ENCODE measurements around the gene CYP2W1.

CYP2W1 gene

GRCh38 chr7:982511-983003 is 424 bp upstream of the CYP2W1 start:
- no peak for DNase-seq

GRCh38 chr7:983616-984071 is 663 bp downstream of the CYP2W1 start:
- no peak for DNase-seq

- no peak for DNase-seq
These were observed 1.6 kb downstream of the CYP2W1 start for GRCh38 chr7:984361-985126.

GRCh38 chr7:985127-985416 is 2.1 kb downstream of the CYP2W1 start:
- no peak for DNase-seq

- no peak for DNase-seq
These were observed 3.1 kb downstream of the CYP2W1 start for GRCh38 chr7:985915-986741.

- DNase-seq, result no peak
These were observed 4.1 kb downstream of the CYP2W1 start for GRCh38 chr7:986766-987751.

- DNase-seq, result no peak
These were observed 4.9 kb downstream of the CYP2W1 start for GRCh38 chr7:987909-988308.

GRCh38 chr7:988426-988911 is 5.5 kb downstream of the CYP2W1 start:
- DNase-seq, result no peak

GRCh38 chr7:988963-989529 is 6.1 kb downstream of the CYP2W1 start:
- no peak for DNase-seq

- DNase-seq, result no peak
These were observed 7.5 kb downstream of the CYP2W1 start for GRCh38 chr7:990352-990932.

- DNase-seq, result no peak
These were observed 8.2 kb downstream of the CYP2W1 start for GRCh38 chr7:990933-991728.

GRCh38 chr7:991729-992656 is 9.0 kb downstream of the CYP2W1 start:
- no peak for DNase-seq

GRCh38 chr7:992709-993607 is 10.0 kb downstream of the CYP2W1 start:
- DNase-seq, result peak; percentile 79

GRCh38 chr7:994592-995308 is 11.8 kb downstream of the CYP2W1 start:
- DNase-seq, result no peak

GRCh38 chr7:995571-995970 is 12.6 kb downstream of the CYP2W1 start:
- DNase-seq, result no peak

- DNase-seq, result no peak
These were observed 13.3 kb downstream of the CYP2W1 start for GRCh38 chr7:996079-996872.

Data from NCI-H2227 treated with DMSO at 0.1 percent for 48 hours (cell line).